Measurements from ENCODE around the gene PIK3R3. TPM values are rescaled to one million over a fixed set of nuclear protein-coding genes. Genes with fewer than 3 reads are reported as not detected.

The PIK3R3 gene
- total and polyA plus RNA-seq, 2 experiments from 2014 or later: 8.4 to 16.8 TPM

- Histone ChIP-seq H3K4me1 (ENCODE audit: insufficient read depth) (no peaks in the 10 kb centered on the region), H3K4me3 (no peak overlapping the region), H2AFZ (no peak overlapping the region), H3K79me2 (peaks cover 16% of the 10 kb centered on the region), H3K9me2 (replicated peaks; ENCODE audit: insufficient read depth) (no peaks in the 10 kb centered on the region), H3K9me3 (ENCODE audit: low read depth) (no peaks in the 10 kb centered on the region), H3K27ac (peak overlapping the region; percentile 80), H3K36me3 (replicated peaks; ENCODE audit: insufficient read depth, low read depth) (no peaks in the 10 kb centered on the region), H3K27me3 (no peaks in the 10 kb centered on the region), H3K4me2 (no peak overlapping the region), H4K20me1 (ENCODE audit: insufficient read depth, poor library complexity, severe bottlenecking) (no peaks in the 10 kb centered on the region)
- 63% methylated on average over 3 of the region's 3 CpGs for WGBS (ENCODE audit: low lambda C conversion rate, missing lambda C conversion rate)
- TF ChIP-seq CTCF (IDR thresholded peaks at IDR 0.05; ENCODE audit: poor library complexity) (no peak), EZH2 (IDR thresholded peaks at IDR 0.05; ENCODE audit: borderline replicate concordance) (no peak), EZH2phosphoT487 (IDR thresholded peaks at IDR 0.05; ENCODE audit: low read depth, severe bottlenecking, unreplicated experiment) (no peak)
- peak; percentile 14 for DNase-seq (ENCODE audit: low spot score)
Observed at GRCh38 chr1:46134660-46135331, 2.4 kb upstream of the PIK3R3 start.

- H2AFZ ChIP-seq: peak overlapping the region; percentile 47
- peaks cover 25% of the 10 kb centered on the region for H3K79me2 ChIP-seq
- WGBS (ENCODE audit: low lambda C conversion rate, missing lambda C conversion rate): 48% methylated on average over 3 of the region's 3 CpGs
- DNase-seq (ENCODE audit: low spot score): no peak
- H3K27me3 ChIP-seq: no peaks in the 10 kb centered on the region
- no peaks in the 10 kb centered on the region for H3K36me3 ChIP-seq (replicated peaks; ENCODE audit: insufficient read depth, low read depth)
- no peaks in the 10 kb centered on the region for H3K4me1 ChIP-seq (ENCODE audit: insufficient read depth)
- H3K9me3 ChIP-seq (ENCODE audit: low read depth): no peaks in the 10 kb centered on the region
- H3K27ac ChIP-seq: peak overlapping the region; percentile 80
- H3K9me2 ChIP-seq (replicated peaks; ENCODE audit: insufficient read depth): no peaks in the 10 kb centered on the region
- no peak overlapping the region for H3K4me3 ChIP-seq
- peak overlapping the region; percentile 79 for H3K4me2 ChIP-seq
- H4K20me1 ChIP-seq (ENCODE audit: insufficient read depth, poor library complexity, severe bottlenecking): no peaks in the 10 kb centered on the region
- TF ChIP-seq EZH2 (IDR thresholded peaks at IDR 0.05; ENCODE audit: borderline replicate concordance) (no peak), EZH2phosphoT487 (IDR thresholded peaks at IDR 0.05; ENCODE audit: low read depth, severe bottlenecking, unreplicated experiment) (no peak), CTCF (IDR thresholded peaks at IDR 0.05; ENCODE audit: poor library complexity) (no peak)
Observed at GRCh38 chr1:46133781-46134350, 1.4 kb upstream of the PIK3R3 start.

DNA sequence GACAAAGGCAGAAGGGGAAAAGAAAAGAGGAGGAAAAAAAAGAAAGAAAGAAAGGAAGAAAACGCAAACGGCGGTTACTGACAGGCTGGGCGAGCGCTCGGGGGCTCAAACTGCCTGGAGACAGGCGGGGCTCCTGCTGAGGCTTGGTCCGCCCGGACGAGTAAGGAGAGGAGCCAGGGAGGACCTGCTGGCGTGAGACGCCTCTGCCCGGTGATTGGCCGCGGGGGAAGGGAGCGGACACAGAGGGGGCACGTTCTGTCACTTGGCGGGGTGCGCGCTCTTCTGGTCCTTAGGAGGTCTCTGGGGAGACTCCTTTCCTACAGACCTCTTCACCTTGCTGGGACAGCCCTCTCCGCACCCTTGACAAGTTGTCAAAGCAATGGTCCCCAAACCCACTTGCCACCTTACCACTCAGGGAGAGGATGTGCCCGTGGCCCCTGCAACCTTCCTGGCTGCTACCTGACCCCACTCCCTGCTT is 791 bp upstream of the PIK3R3 start:
- Histone ChIP-seq H3K36me3 (replicated peaks; ENCODE audit: insufficient read depth, low read depth) (no peaks in the 10 kb centered on the region), H3K9me2 (replicated peaks; ENCODE audit: insufficient read depth) (no peaks in the 10 kb centered on the region), H4K20me1 (ENCODE audit: insufficient read depth, poor library complexity, severe bottlenecking) (no peaks in the 10 kb centered on the region), H3K4me2 (peak overlapping the region; percentile 79), H3K79me2 (peaks cover 32% of the 10 kb centered on the region), H2AFZ (peak overlapping the region; percentile 47), H3K4me1 (ENCODE audit: insufficient read depth) (no peaks in the 10 kb centered on the region), H3K9me3 (ENCODE audit: low read depth) (no peaks in the 10 kb centered on the region), H3K27ac (peak overlapping the region; percentile 80), H3K4me3 (peak overlapping the region; percentile 15), H3K27me3 (no peaks in the 10 kb centered on the region)
- no peak for TF ChIP-seq EZH2phosphoT487 (IDR thresholded peaks at IDR 0.05; ENCODE audit: low read depth, severe bottlenecking, unreplicated experiment)
- TF ChIP-seq EZH2 (IDR thresholded peaks at IDR 0.05; ENCODE audit: borderline replicate concordance): no peak
- TF ChIP-seq CTCF (IDR thresholded peaks at IDR 0.05; ENCODE audit: poor library complexity): no peak
- no peak for DNase-seq (ENCODE audit: low spot score)
- WGBS (ENCODE audit: low lambda C conversion rate, missing lambda C conversion rate): 3% methylated on average over 21 of the region's 22 CpGs

All from hepatocyte (in vitro differentiated cells).